GM21360 (cell line): Measurements from ENCODE around the gene HAUS3.

Source experiments
- ATAC-seq: cut with Tn5 transposase; IDR thresholded peaks from one replicate; pipeline ENCODE4 v1.9.1; 2021; ENCODE audit warnings: mild to moderate bottlenecking, moderate library complexity; ENCODE audit not compliant: unreplicated experiment

Gene HAUS3

GRCh38 chr4:2241410-2242353, at the start of gene HAUS3, which contains the start of gene POLN:
Gene HAUS3 (minus strand): TSS chr4:2242121. CDS start chr4:2240946, 1,175 bp downstream.
Gene POLN (minus strand): TSS chr4:2242121. CDS start chr4:2229231, 12,890 bp downstream.
- peak; percentile 92 for ATAC-seq

- no peak for ATAC-seq
Observed at GRCh38 chr4:2290974-2291704, 49.2 kb upstream of the HAUS3 start.

- ATAC-seq = no peak
Observed at GRCh38 chr4:2290488-2290887, 48.6 kb upstream of the HAUS3 start.

GRCh38 chr4:2289955-2290333, 48.0 kb upstream of the HAUS3 start:
- no peak for ATAC-seq

GRCh38 chr4:2289311-2289954, 47.5 kb upstream of the HAUS3 start:
- no peak for ATAC-seq

- no peak for ATAC-seq
Observed at GRCh38 chr4:2288051-2288541, 46.2 kb upstream of the HAUS3 start.

- ATAC-seq = no peak
Observed at GRCh38 chr4:2287594-2287915, 45.6 kb upstream of the HAUS3 start.

- no peak for ATAC-seq
Observed at GRCh38 chr4:2286904-2287593, 45.1 kb upstream of the HAUS3 start.

GRCh38 chr4:2285613-2286381, 43.9 kb upstream of the HAUS3 start:
- no peak for ATAC-seq

- ATAC-seq = no peak
Observed at GRCh38 chr4:2284934-2285612, 43.2 kb upstream of the HAUS3 start.

GRCh38 chr4:2284161-2284933, 42.4 kb upstream of the HAUS3 start:
- ATAC-seq = no peak

- no peak for ATAC-seq
Observed at GRCh38 chr4:2283199-2283711, 41.3 kb upstream of the HAUS3 start.

- ATAC-seq = no peak
Observed at GRCh38 chr4:2281575-2282343, 39.8 kb upstream of the HAUS3 start.

- ATAC-seq = no peak
Observed at GRCh38 chr4:2280531-2281300, 38.8 kb upstream of the HAUS3 start.

GRCh38 chr4:2277956-2278355, 36.0 kb upstream of the HAUS3 start:
- no peak for ATAC-seq

GRCh38 chr4:2276581-2277325, 34.8 kb upstream of the HAUS3 start:
- no peak for ATAC-seq
